Measurements from ENCODE around the gene FXYD1. TPM values are rescaled to one million over a fixed set of nuclear protein-coding genes. Genes with fewer than 3 reads are reported as not detected.

Gene FXYD1
- total RNA-seq, 4 donors from 2014 or later, result 44.4 to 92.6 (median 70.7) TPM

DNA sequence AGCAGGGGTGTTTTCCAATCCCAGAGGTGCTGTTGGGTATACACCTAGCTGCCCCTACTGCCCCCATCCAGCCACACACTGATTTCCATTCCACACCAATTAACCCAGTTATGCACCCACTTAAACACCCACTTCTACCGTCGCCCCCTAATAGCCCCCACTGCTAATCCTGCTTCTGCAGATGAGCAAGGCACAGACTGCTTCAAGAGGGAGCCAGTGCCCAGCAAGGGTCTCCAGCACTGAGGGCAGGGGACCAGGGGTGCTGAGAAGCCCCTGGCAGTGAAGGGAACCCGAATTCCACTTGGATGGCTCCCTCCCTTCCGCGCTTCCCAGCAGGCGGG, 5.6 kb downstream of the FXYD1 start:
- DNase-seq (ENCODE audit: extremely low spot score), result no peak
- intact Hi-C loops (cut with DNase I), result loop anchor here (5.0 kb wide), 2 partner anchors 77 to 123 kb away; partner anchors contain the start of gene USF2
- H3K27ac ChIP-seq (replicated peaks in 1 of 4), result no peak overlapping the region
- H3K9me3 ChIP-seq, result peaks cover 0 to 4% (median 0%) of the 10 kb centered on the region in 4 donors
- peaks cover 0 to 51% (median 16%) of the 10 kb centered on the region in 4 donors for H3K27me3 ChIP-seq
- no peaks in the 10 kb centered on the region for H3K36me3 ChIP-seq
- TF ChIP-seq, protein P1, sequence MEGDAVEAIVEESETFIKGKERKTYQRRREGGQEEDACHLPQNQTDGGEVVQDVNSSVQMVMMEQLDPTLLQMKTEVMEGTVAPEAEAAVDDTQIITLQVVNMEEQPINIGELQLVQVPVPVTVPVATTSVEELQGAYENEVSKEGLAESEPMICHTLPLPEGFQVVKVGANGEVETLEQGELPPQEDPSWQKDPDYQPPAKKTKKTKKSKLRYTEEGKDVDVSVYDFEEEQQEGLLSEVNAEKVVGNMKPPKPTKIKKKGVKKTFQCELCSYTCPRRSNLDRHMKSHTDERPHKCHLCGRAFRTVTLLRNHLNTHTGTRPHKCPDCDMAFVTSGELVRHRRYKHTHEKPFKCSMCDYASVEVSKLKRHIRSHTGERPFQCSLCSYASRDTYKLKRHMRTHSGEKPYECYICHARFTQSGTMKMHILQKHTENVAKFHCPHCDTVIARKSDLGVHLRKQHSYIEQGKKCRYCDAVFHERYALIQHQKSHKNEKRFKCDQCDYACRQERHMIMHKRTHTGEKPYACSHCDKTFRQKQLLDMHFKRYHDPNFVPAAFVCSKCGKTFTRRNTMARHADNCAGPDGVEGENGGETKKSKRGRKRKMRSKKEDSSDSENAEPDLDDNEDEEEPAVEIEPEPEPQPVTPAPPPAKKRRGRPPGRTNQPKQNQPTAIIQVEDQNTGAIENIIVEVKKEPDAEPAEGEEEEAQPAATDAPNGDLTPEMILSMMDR (IDR thresholded peaks at IDR 0.05), result no peak
- TF ChIP-seq POLR2A (IDR thresholded peaks at IDR 0.05; ENCODE audit: low read depth) (no peak), POLR2AphosphoS5 (IDR thresholded peaks at IDR 0.05) (no peak), EP300 (IDR thresholded peaks at IDR 0.05) (no peak)
- no peak overlapping the region for H3K4me3 ChIP-seq
- no CpG with 5 or more reads among the region's 6 CpGs for WGBS
- H3K4me1 ChIP-seq, result peaks cover 22 to 51% (median 41%) of the 10 kb centered on the region in 4 donors

DNA sequence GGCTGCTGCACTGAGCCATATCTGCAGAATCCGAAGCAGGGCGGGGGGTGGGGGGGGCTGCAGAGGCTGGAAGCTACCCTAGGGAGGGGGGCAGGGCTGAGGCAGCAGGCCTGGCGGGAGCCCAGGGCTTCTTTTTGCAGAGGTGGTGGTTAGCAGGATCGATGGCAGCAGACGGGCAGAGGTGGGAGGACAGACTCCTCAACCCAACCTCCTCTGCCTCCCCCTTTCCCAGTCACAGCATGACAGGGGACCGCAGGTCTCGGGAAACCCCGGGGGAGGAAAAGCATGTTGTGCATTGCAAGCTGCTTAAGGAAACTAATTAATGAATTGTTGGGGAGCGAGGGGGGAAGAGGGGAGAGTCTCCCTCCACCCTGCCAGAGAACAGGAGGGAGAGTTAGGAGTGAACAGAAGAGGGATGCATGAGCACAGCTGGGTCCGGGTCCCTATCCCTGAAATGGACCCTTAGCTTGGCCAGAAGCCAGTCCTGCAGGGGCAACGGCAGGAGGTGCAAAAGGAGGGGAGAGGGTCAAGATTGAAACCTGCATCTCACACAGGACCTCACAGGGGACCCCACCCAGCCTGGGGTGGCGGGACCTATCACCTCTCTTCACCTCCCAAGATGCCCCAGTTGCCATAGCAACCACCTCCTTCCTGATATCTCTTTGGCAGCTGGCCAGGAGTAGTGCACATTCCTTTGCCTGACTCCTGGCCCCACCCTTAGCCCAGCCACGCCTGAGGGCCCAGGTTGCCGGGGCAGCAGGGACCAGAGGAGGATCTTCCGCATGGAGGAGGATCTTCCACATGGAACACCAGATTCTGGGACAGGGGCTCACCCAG, 6.2 kb downstream of the FXYD1 start:
- TF ChIP-seq EP300 (IDR thresholded peaks at IDR 0.05), result no peak
- no peak for TF ChIP-seq POLR2A (IDR thresholded peaks at IDR 0.05; ENCODE audit: low read depth)
- TF ChIP-seq POLR2AphosphoS5 (IDR thresholded peaks at IDR 0.05), result no peak
- TF ChIP-seq, protein P1 (IDR thresholded peaks at IDR 0.05), result no peak
- Histone ChIP-seq H3K9me3 (peaks cover 0 to 4% (median 0%) of the 10 kb centered on the region in 4 donors), H3K27me3 (peaks cover 0 to 45% (median 16%) of the 10 kb centered on the region in 4 donors), H3K36me3 (no peaks in the 10 kb centered on the region), H3K27ac (replicated peaks in 1 of 4) (no peak overlapping the region), H3K4me3 (no peak overlapping the region), H3K4me1 (peaks cover 19 to 45% (median 35%) of the 10 kb centered on the region in 4 donors)
- DNase-seq (ENCODE audit: extremely low spot score), result no peak
- intact Hi-C loops (cut with DNase I), result loop anchor here (5.0 kb wide), 2 partner anchors 78 to 122 kb away; partner anchors contain the start of gene USF2
- 29% methylated on average over 12 of the region's 15 CpGs for WGBS

DNA sequence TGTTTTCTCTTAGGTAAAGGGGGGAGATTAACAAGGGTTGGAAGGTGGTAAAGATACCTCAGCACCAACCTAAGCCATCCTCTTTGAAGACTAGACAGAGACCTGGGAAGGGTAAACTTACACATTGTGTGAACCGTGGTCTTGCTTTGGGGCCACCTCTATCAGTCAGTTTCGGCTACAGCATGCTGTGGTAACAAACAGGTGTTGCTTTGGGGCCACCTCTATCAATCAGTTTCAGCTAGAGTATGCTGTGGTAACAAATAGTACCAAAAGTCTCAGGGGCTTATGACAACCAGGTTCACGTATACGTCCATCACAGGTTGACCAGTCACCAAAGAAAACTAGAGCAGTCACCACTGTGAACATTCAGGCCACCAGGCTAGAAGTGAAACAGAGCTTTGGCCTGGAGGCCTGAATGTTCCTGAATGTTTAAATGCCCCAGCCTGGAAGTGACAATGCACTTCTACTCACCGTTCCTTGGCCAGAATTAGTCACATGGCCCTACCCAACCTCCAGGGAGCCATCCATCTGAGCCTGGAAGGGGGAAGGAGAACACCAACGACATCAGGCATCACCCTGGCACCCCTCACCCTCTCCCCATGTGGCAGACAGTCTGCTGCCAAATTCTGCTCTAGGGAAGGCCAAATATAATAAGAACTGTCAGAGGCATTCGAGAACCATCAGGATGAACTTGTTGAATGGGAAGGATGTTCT, 8.3 kb downstream of the FXYD1 start:
- WGBS, result 62% methylated on average over 7 of the region's 7 CpGs

DNA sequence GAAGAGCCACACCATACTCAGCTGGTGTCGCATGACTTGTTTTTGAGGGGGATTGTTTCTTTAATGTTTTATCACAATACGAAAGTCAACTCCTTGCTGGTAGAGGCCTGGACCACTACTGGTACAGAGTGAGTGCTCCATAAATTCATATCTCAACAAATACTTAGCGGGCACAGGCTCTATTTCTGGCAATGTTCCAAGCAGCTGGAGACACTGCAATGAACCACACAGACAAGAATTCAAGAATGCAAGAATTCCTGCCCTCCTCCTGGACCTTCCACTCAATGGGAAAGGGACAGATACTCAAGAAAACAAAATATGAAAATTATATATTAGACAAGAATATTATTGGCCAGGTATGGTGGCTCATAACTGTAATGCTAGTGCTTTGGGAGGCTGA, 10.8 kb downstream of the FXYD1 start:
- Histone ChIP-seq H3K9me3 (no peaks in the 10 kb centered on the region), H3K4me1 (peaks cover 10 to 19% (median 15%) of the 10 kb centered on the region in 4 donors), H3K36me3 (no peaks in the 10 kb centered on the region), H3K4me3 (no peak overlapping the region), H3K27me3 (peaks cover 0 to 37% (median 10%) of the 10 kb centered on the region in 4 donors), H3K27ac (replicated peaks in 1 of 4) (no peak overlapping the region)
- WGBS, result 82% methylated on average over 3 of the region's 3 CpGs
- intact Hi-C loops (cut with DNase I), result no loop called here
- TF ChIP-seq POLR2A (IDR thresholded peaks at IDR 0.05; ENCODE audit: low read depth) (no peak), POLR2AphosphoS5 (IDR thresholded peaks at IDR 0.05) (no peak), EP300 (IDR thresholded peaks at IDR 0.05) (no peak)
- TF ChIP-seq, protein P1 (IDR thresholded peaks at IDR 0.05), result no peak
- no peak for DNase-seq (ENCODE audit: extremely low spot score)

More for the DNA sequence above, 8.3 kb downstream of the FXYD1 start:
- H3K27me3 ChIP-seq, result peaks cover 0 to 45% (median 14%) of the 10 kb centered on the region in 4 donors
- H3K4me3 ChIP-seq, result no peak overlapping the region
- H3K4me1 ChIP-seq, result peaks cover 2 to 27% (median 16%) of the 10 kb centered on the region in 4 donors
- no peaks in the 10 kb centered on the region for H3K9me3 ChIP-seq
- no peak overlapping the region for H3K27ac ChIP-seq (replicated peaks in 1 of 4)
- TF ChIP-seq, protein P1 (IDR thresholded peaks at IDR 0.05), result no peak
- no peak for TF ChIP-seq EP300 (IDR thresholded peaks at IDR 0.05)
- no peak for TF ChIP-seq POLR2AphosphoS5 (IDR thresholded peaks at IDR 0.05)
- intact Hi-C loops (cut with DNase I), result no loop called here
- no peak for DNase-seq (ENCODE audit: extremely low spot score)
- no peaks in the 10 kb centered on the region for H3K36me3 ChIP-seq

All from esophagus muscularis mucosa (tissue), 4 donors.